NT2/D1 (cell line): Measurements from ENCODE around the gene PRDM12.

ENCODE experiments used
- DNase-seq: peaks from one replicate; pipeline ENCODE4 v3.0.0-alpha.2; 2011; ENCODE audit warnings: low read depth, low spot score
- H3K27me3 ChIP-seq: 2 replicates; pipeline ENCODE4 v1.6.0; 2011; ENCODE audit warnings: mild to moderate bottlenecking; ENCODE audit not compliant: insufficient read length, insufficient read depth
- H3K36me3 ChIP-seq: 2 replicates; pipeline ENCODE4 v1.6.1; 2011; ENCODE audit warnings: mild to moderate bottlenecking, low read length, mixed read lengths; ENCODE audit not compliant: insufficient read depth, insufficient read length
- H3K4me1 ChIP-seq: 2 replicates; pipeline ENCODE4 v1.5.1; 2011; ENCODE audit not compliant: insufficient read depth, insufficient read length
- H3K4me3 ChIP-seq: 2 replicates; pipeline ENCODE4 v1.5.1; 2011; ENCODE audit warnings: low read depth; ENCODE audit not compliant: insufficient read length
- H3K9ac ChIP-seq: 2 replicates; pipeline ENCODE4 v1.6.0; 2011; ENCODE audit warnings: low read depth; ENCODE audit not compliant: insufficient read length
- H3K9me3 ChIP-seq: 2 replicates; pipeline ENCODE4 v1.5.1; 2011; ENCODE audit warnings: mild to moderate bottlenecking, low read length; ENCODE audit not compliant: insufficient read depth
- SUZ12 ChIP-seq: IDR thresholded peaks from 2 replicates; pipeline ENCODE4 v1.6.1; 2011; ENCODE audit not compliant: insufficient read length, insufficient read depth; ENCODE audit errors: extremely low read depth
- YY1 ChIP-seq: IDR thresholded peaks from 2 replicates; pipeline ENCODE4 v1.6.1; 2011; ENCODE audit not compliant: insufficient read length, insufficient read depth
- ZNF274 ChIP-seq: IDR thresholded peaks from 2 replicates; pipeline ENCODE4 v1.6.1; 2011; ENCODE audit warnings: mild to moderate bottlenecking, low read depth, low read length

PRDM12 gene

DNA sequence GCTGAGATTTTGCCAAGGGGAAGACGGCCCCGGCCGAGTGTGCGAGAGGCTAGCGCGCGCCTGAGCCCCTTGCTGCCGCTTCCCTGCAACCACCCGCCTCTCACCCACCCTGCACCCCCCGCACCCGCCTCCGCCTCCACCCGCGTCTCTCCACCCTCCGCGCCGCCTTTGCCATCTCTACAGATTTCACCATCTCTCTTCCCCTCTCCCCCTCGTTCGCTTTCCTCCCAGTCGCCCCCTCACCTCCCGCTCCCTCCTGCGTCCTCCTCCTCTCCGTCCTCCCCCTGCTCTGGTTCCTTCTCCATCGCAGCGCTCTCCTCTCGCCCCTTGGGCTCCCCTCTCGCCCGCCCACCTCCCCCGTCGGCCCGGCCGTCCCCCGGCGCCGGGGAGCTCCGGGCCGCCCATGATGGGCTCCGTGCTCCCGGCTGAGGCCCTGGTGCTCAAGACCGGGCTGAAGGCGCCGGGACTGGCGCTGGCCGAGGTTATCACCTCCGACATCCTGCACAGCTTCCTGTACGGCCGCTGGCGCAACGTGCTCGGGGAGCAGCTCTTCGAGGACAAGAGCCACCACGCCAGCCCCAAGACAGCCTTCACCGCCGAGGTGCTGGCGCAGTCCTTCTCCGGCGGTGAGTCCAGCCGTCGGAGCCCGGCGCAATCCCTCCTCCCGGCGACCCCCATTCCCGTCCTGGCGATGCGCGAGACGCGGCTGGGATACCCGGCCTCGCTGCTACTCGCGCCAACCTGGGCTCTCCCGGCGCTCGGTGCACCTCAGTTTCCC, at the start of gene PRDM12:
PRDM12 (plus strand) TSS at position 344 of the 778 bp plus-strand sequence; CDS start at position 404, 60 bp downstream.
- no peak for DNase-seq
- Histone ChIP-seq H3K9ac (peak within 1 kb of the TSS; percentile 26), H3K27me3 (peaks cover 94% of the 10 kb centered on the region), H3K9me3 (no peaks in the 10 kb centered on the region), H3K4me3 (peak within 1 kb of the TSS; percentile 33), H3K4me1 (peaks cover 17% of the 10 kb centered on the region), H3K36me3 (no peaks in the 10 kb centered on the region)
- TF ChIP-seq SUZ12 (peak; percentile 33), ZNF274 (no peak)

GRCh38 chr9:130616451-130616850, 47.9 kb upstream of the PRDM12 start:
- Histone ChIP-seq H3K4me3 (no peak overlapping the region), H3K36me3 (peaks cover 99% of the 10 kb centered on the region), H3K9me3 (no peaks in the 10 kb centered on the region), H3K4me1 (no peaks in the 10 kb centered on the region), H3K27me3 (no peaks in the 10 kb centered on the region), H3K9ac (no peak overlapping the region)
- TF ChIP-seq YY1: no peak
- no peak for TF ChIP-seq ZNF274
- TF ChIP-seq SUZ12: no peak
- DNase-seq: no peak

DNA sequence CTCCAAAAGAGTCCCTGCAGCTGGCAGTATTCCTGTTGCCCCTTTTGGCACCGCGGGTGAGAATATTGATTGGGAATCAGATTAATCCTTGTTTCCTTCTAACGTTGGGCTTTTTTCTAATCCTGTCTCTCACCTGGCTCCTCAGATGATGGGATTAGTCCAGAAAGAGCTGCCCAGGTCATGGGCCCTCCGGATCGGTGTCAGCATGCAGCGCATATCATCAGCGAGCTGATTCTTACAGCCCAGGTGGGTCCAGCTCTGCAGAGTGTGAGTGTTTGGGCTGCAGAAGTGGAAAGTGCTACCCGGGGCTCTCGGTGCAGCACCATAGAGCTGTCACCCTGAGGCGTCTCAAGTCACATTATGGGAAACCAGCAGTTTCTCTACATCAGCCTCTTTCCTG, 40.9 kb upstream of the PRDM12 start:
- Histone ChIP-seq H3K27me3 (no peaks in the 10 kb centered on the region), H3K4me1 (peaks cover 11% of the 10 kb centered on the region), H3K9me3 (no peaks in the 10 kb centered on the region), H3K36me3 (peaks cover 97% of the 10 kb centered on the region), H3K4me3 (no peak overlapping the region), H3K9ac (no peak overlapping the region)
- no peak for DNase-seq
- TF ChIP-seq YY1: no peak
- no peak for TF ChIP-seq ZNF274

DNA sequence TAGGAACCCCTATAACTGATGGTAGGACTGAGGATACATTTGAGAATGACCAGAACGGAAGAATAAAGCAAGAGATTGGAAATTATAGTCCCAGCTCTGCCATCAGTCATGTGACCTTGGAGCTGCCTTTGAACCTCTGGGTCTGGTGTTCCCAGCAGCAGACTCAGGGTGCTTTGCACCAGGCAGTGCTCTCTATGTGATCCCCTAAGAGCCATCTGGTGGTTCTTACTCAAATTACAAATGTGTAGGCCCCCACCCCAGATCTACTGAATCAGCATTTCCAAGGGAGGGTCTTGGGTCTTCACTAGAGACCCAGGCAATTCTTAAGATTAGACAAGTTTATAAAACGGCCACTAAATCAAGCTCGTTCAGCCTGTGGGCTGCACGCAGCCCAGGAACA, 40.2 kb upstream of the PRDM12 start:
- no peak for DNase-seq
- no peaks in the 10 kb centered on the region for H3K27me3 ChIP-seq
- H3K4me1 ChIP-seq: peaks cover 11% of the 10 kb centered on the region
- H3K9ac ChIP-seq: no peak overlapping the region
- H3K9me3 ChIP-seq: no peaks in the 10 kb centered on the region
- TF ChIP-seq SUZ12 (no peak), ZNF274 (no peak), YY1 (no peak)
- no peak overlapping the region for H3K4me3 ChIP-seq
- peaks cover 95% of the 10 kb centered on the region for H3K36me3 ChIP-seq

- H3K36me3 ChIP-seq: peaks cover 95% of the 10 kb centered on the region
- TF ChIP-seq SUZ12 (no peak), ZNF274 (no peak), YY1 (no peak)
- no peaks in the 10 kb centered on the region for H3K9me3 ChIP-seq
- H3K4me3 ChIP-seq: no peak overlapping the region
- peaks cover 26% of the 10 kb centered on the region for H3K4me1 ChIP-seq
- no peak overlapping the region for H3K9ac ChIP-seq
- H3K27me3 ChIP-seq: no peaks in the 10 kb centered on the region
- DNase-seq: no peak
Measured at GRCh38 chr9:130626249-130626996, 38.0 kb upstream of the PRDM12 start.

DNA sequence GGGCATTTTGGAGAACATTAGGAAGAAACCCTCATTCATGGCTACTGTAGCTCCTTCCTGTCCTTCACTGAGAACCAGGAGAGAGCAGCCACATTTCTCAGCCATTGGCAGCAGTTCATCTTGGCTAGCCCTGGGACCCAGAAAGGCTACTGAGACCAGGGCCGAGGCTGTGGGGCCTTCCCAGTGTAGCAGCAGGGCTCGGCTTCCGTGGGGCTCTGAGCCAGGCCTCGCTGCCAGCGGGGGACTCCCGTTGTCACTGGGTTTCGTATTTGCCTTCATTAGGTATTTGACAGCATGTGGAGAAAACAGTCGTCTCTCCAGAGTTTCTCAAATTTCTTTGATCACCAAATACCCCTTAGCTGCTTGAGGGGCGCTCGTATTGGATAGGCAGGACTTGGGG, 37.3 kb upstream of the PRDM12 start:
- no peaks in the 10 kb centered on the region for H3K27me3 ChIP-seq
- H3K4me3 ChIP-seq: no peak overlapping the region
- H3K9me3 ChIP-seq: no peaks in the 10 kb centered on the region
- H3K36me3 ChIP-seq: peaks cover 96% of the 10 kb centered on the region
- TF ChIP-seq SUZ12 (no peak), ZNF274 (no peak), YY1 (no peak)
- no peak overlapping the region for H3K9ac ChIP-seq
- no peak for DNase-seq
- H3K4me1 ChIP-seq: peaks cover 29% of the 10 kb centered on the region
